GM19463 (cell line): Measurements from ENCODE around the gene HNRNPH2.

Experiments
- ATAC-seq: cut with Tn5 transposase; IDR thresholded peaks from one replicate; pipeline ENCODE4 v1.9.1; 2021; ENCODE audit warnings: mild to moderate bottlenecking, moderate library complexity; ENCODE audit not compliant: unreplicated experiment

Gene HNRNPH2, protein sequence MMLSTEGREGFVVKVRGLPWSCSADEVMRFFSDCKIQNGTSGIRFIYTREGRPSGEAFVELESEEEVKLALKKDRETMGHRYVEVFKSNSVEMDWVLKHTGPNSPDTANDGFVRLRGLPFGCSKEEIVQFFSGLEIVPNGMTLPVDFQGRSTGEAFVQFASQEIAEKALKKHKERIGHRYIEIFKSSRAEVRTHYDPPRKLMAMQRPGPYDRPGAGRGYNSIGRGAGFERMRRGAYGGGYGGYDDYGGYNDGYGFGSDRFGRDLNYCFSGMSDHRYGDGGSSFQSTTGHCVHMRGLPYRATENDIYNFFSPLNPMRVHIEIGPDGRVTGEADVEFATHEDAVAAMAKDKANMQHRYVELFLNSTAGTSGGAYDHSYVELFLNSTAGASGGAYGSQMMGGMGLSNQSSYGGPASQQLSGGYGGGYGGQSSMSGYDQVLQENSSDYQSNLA

DNA sequence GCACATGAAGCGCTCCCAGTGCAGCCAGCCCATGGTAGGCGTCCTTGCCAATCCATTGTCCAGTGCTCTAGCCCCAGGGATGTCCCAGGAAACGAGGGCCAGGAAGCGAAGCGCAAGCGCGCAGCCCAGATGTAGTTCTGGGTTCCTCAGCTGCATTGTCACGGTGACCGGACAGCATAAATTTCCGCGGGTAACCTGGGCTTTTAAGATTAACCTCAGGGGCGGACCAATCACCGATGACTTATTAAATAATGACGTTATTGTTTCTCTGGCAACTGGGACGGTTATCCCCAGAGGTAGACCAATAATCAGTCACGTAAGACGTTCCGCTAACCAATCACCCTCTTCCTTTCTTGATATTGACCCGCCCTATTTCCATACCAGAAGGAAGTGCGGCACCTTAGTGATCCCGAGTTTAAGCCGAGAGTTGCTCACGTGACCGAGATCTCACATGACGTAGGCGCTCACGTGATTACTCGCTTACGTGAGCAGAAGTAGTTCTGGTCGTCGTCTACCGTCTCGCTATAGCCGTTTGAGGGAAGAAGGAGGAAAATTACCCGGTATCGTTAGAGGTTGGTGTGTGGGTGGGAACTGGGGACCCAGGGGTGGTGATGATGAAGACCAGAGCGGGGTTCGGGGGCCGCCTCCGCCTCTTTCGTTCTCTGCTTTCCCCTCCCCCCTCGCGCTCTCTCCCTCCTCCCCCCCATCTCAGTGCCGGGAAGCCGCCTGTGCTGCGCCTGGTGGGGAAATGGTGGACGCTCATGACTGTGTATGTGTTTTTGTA lies at the start of gene HNRNPH2, which contains the start of gene GLA:
TSS of gene HNRNPH2 (plus strand) at position 475 of the 784 bp plus-strand sequence. CDS start 3,767 bp downstream, outside the sequence.
TSS of gene GLA (minus strand) at position 178 of the 784 bp plus-strand sequence. CDS start at position 156, 22 bp downstream.
- peak; percentile 89 for ATAC-seq

DNA sequence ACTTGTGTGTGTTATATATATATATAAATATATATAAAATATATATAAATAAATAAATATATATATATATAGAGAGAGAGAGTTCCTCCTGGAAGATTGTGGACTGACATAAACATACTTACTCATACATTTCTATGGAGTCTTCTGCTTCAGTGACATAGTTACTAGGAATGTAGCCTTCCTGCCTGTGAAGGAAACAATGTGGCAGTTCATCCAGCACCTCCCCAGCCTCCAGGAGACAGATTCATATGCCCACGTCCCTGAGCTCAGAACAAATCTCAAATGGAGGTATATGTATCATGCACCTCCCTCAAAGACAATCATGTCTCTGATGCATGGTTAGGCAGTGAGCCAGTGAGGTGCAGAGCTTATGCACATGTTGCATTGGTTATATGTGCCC lies 48.1 kb upstream of the HNRNPH2 start:
- ATAC-seq: no peak

DNA sequence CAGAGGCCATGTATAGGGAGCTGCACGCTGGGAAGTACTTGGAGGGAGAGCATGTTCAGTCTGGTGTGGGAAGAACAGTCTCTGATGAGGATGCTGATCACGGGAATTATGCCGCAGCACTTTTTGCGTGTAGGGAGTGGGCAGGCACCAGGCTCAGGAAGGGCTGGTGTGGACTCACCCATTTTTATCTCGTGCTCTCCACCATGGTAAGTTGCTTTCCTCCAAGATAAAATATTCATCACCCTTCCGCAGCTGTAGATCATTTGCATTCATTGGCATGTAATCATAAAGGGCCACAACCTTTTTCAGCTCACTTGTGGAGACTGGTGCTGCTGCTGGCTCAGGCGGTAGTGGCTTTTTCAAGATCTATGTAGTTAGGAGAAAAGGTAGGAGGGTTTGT lies 47.6 kb upstream of the HNRNPH2 start:
- no peak for ATAC-seq

DNA sequence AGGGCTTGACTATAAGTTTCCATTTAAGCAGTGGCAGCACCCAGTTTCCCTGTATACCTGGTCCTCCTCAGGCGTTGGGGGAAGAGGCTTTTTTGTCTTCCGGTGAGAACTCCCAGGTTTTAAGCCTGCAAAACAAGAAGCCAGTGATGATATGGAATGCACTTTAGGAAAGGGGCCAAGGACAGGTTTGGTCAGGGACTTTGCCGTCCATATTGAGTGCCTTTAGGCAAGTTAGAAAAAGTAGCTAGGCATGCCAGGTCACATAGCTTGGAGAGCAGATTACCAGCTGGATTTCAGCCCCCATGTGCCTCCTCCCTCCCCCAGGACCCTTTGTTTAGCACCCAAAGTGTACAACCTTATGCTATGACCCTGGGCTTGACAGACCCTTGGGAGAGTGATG lies 45.9 kb upstream of the HNRNPH2 start:
- no peak for ATAC-seq

DNA sequence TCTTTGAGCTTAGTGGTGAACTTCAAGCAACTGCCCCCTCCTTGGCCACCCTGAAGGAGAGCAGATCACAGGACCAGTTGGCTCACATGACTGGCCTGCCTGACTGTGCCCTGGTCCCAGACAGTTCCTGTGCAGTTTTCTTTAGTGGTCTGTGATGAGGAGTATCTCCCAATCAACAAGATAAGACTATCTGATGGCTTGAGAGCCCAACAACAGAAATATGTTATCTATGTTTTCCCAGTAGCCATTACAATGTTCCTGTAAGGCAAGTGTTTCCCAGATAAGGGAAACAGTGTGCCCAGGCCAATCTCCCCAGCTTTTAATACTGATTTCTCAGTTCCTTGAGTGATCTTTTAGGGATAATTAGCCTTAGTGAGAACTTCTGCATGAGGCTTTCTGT lies 45.3 kb upstream of the HNRNPH2 start:
- no peak for ATAC-seq

DNA sequence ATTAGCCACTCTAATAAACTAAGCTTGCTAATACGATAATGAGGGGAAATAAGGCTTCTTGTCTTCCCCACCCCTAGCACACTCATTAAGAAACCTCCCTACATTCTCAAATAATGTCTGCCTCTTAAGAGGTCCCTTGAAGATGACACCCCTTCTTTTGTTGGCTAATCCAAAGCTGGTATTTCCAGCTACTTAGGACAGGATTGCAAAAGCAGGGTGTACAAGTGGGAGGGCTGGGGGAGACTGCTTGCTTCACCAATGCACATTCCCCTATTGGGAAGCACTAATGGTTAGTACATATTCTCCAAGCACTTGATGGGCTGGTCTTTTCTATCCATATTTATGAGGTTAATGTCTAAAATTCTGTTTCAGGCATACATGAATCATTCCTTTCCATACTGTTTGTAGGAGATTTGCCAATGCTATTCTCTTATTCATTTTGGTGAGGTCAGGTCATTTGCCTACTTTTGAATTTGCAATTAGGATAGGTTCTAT lies 42.7 kb upstream of the HNRNPH2 start:
- ATAC-seq: no peak

DNA sequence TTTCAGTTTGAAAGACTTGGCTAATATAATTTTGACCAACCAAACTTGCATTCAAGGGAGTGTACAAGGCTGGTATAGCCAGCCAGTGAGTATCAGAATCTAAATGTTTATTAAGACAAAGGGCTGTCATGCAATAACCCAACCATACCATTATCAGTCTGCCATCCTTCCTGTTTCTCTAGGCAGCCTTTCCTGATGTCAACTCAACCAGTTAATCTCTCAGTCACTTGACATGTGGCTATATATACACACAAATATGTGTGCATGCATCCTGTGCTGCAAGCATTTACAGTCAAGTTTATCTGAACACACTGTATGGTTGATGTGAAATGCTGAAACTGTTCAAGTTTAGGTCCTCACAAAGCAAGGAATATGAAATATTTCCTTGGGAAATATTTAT lies 39.2 kb upstream of the HNRNPH2 start:
- no peak for ATAC-seq

DNA sequence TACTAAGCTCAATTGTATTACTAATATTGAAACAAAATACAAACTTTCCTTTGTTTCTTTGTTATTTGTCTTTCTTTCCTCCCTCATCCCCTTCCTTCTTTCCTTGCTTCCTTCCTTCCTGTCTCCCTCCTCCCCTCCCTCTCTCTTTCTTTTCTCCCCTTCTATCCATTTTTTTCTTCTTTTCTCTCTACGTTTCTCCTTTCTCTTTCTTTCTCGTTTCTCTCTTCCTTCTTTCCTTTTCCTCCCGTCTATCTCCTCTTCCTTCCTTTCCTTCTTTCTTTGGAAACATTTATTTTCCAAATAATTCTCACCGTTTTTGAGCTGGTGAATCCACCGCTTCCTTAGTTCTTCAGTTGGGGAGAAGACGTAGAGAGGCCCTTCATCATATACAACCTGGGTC lies 38.3 kb upstream of the HNRNPH2 start:
- no peak for ATAC-seq

DNA sequence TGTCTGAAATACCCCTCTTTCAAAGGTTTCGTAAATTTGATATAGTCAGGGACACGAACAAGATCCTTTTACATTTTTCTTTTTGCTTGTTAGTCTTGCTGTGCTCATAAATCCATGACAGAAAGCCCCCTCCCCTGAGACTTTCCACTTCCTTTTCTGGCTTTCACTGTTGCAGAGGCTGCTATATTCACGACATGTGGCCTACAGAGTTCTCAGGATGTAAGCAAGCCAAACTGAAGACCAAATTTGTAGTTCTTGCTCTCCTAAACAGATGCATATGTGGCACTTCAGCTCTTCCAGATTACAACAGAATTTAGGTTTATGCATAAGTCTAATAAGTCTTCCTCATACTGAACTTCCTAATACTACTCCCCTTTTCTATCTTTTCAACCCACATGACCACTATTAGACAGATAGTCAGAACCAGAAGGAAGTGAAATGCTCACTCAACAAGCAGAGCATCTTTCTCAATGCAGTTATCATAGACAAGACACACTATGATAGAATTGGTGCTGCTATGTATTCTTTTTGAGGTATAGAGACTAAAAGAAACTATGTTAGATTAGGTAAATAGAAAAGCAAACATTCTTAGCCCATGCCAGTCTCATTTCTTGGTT lies 37.0 kb upstream of the HNRNPH2 start:
- peak; percentile 61 for ATAC-seq

DNA sequence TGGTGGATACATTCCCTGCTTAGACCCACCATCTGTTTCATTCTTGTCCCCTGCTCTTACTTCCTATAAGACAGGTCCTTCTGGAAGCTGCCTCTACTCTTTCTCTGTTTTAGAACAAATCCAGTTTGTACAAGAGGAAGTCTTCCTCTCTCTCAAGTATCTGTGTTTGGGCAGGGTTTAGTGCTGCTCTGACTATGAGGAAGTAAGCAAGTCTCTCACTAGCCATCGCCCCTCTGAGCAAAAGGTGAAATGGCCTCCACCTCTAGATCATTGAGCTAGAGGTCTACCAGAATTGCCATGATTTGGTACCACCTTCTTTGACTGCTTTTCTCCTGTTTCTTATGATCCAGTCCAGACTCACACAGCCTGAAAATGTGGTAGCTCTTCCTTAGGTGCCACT lies 30.5 kb upstream of the HNRNPH2 start:
- no peak for ATAC-seq

DNA sequence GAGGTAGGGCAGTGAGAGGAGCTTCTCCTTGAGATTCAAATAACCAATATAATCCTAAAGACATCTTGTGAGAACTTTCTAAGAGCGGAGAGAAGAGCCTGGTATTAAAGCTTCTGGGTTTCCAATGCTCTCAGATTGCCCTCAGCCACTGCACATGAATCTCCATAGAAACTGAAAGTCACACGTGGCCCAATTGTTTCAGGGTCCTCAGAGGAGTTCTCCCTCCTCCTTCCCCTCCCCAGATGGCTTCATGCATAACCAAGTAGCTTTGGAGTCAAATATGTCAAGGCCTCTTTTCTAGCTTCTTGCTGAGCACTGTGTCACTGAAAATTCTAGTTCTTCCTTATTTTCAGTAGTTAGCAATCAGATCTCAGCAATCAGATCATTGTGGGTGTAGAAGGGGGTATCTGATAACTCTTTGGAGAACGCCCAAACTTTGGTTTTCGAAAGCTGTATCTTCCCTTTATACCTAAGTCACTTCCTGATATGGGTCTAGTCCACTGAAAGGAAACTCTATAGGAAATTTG lies 24.3 kb upstream of the HNRNPH2 start:
- peak; percentile 72 for ATAC-seq

DNA sequence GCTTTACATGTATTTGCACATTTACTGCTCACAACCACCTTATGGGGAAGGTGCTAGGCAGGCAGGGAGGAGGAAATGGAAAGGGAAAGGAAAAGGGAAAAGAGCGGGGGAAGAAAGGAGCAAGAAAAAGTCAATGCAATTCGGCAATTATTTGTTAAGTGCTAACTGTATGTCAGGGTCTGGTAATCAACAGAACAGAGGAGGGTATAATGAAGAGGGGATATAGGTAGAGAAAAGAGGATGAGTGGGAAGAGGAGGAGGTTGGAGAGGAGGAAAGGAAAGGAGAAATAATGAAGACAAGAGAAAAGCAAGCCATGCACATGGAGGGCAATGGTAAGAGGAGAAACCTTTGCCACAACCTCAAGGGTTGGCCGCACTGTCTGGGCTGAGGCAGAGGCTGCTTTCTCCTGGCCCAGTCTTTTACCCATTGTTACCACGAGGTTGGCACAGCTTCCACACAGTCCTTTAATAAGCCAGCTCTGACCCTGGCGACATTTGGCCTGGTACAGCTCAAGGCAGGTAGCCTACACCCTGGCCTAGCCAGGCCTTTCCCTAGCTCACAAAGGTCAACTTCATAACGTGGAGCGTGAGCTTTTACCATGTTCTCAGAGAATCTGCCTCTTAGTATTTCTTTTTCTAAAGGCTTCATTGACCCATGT lies 22.9 kb upstream of the HNRNPH2 start:
- ATAC-seq: no peak

DNA sequence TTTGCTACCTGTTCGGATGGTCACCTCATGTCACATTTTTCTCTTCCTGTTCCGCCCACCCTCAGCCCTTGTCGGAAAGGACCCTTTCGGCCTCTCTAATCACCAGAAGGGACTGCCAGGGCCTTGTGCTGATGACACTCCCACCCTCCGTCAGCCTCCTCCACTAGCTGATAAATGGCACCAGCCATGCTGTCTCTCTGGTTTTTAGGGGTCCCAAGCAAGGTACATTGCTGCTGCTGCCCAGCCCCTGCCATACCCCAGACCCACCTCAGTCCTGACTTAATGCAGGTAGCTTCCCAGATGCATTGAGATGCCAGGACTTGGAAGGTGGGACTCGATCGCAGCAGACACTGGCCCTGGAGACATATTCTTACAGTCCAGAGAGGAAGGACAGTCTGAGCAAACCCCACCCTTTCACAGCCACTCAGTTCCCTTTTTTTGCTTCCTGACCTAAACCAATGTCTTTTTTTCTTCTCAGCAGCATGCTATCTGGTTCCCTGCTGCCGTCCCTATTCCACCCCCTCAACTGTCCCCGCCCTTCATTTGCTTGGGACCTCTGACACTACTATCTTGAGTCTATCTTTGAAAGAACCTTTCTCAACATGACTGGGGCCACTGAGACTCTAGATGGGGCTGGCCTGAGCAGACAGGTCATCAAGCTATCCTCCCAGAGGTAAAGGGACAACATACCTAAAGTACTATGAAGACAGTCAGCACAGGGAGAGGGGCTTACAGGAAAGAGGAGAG lies 22.1 kb upstream of the HNRNPH2 start, which contains the start of gene BTK:
TSS of gene BTK (minus strand) at position 397 of the 747 bp plus-strand sequence. CDS start 10,907 bp downstream, outside the sequence.
- ATAC-seq: peak; percentile 53

DNA sequence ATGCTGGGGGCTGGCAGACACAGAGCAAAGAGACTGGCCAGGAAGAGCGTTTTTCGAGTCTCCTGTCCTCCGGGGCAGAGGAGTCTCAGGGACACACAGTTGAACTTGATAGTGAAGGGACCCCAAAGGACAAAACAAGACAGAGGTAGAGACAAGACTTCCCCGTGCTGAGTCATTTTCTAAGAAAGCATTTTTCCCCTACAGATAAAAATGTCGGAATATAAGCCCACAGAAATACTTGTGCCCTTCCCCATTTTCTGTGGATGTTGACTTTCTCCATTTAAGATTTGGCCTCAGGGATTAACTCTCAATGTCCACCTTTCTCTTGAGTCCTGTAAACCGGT lies 21.5 kb upstream of the HNRNPH2 start:
- ATAC-seq: no peak

DNA sequence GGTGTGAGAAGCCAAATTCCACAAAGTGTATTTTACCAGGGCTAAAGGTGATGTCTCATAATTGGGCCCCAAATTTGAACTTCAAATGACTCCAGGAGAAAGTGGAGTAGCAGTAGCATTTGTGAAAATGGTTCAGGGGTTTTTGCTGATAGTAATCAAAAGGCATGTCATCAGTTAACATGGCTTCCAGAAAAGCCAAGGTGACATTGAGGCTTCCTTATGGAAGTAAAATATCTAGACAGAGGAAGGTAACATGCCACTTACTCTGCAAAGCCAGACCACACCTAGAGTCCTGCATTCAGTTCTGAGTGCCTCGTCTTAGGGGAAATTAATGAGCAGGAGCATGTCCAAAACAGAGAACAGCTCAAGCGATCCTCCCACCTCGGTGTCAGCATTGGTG lies 19.4 kb upstream of the HNRNPH2 start:
- no peak for ATAC-seq

DNA sequence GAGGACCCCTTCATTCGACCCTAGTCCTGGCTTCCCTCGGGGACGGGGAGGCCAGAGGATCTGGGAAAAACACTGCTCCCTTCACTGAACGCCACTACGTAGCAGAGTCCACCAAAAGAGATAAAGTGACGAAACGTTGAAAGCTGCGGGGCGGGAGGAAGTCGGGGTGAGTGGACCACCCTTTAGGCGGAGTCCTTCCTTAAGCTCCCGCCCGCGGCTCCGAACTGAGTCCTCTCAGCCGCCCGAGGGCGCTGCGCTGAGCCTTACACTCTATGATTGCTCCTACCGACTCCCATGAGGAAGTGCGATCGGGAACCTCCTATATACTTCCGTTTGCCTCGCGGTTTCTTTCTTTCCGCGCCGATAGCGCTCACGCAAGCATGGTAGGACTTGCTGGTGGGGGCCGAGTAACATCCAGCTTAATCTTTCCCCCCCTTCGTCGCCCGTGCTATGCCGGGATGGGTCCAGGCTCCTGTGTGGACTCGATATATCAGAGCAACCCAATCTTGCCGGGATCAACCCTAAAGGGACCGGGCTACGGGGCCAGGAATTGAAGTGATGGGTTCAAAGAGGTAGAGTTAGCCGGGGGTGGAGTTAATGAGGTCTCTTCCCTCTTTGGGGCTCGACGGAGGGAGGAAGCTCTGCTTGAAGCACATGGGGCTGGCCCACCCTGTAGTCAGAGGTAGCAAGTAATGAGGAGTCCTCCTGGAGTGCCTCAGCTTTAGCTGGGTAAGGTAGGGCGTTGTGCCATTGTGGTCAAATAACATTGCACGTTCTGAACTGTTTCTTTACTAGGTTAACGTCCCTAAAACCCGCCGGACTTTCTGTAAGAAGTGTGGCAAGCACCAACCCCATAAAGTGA lies 17.1 kb upstream of the HNRNPH2 start, which contains the start of gene RPL36A:
TSS of gene RPL36A (plus strand) at position 348 of the 862 bp plus-strand sequence. CDS start at position 381, 33 bp downstream.
- ATAC-seq: peak; percentile 74

DNA sequence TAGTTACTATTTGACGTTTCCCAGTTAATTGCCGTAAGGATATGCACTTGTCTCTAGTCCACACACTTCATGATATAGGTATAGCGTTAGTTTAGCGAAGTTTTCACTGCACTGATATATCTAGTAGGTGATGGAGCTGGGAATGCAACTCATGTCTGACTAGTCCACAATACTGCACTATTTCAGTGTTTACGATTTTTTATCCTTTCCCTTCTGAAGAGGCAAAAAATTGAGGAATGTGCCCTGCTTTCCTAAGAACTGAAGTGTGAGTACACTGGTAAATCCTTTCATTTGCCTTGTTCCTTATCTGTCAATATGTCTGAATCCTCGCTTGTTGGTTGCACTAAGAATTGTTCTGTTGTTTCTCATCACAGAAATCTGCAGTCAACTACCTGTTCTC lies 16.2 kb upstream of the HNRNPH2 start:
- ATAC-seq: no peak

DNA sequence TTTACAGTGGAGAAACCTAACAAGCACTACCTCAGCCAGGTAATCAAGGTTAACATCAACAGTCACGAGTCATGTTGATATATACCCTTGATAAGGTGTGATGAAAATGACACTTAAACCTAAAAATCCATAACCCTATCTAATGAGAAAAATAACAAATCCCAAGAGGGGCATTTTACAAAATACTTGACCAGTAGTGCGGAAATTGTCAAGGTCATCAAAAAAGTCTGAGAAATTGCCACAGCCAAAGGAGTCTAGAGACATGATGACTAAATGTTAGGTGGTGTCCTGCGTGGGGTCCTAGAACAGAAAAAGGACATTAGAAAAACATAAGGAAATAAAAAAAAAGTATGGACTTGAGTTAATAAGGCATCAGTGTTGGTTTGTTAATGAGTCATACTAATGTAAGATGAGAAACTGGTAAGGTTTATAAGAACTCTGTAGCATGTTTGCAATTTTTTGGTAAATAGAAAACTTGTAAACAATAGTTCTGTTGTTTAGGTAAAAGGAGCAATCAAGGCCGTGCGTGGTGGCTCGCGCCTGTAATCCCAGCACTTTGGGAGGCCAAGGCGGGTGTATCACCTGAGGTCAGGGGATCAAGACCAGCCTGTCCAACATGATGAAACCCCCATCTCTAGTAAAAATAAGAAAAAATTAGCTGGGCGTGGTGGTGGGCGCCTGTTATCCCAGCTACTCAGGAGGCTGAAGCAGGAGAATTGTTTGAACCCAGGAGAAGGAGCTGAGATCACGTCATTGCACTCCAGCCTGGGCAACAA lies 14.3 kb upstream of the HNRNPH2 start:
- no peak for ATAC-seq
